Measurements from ENCODE around the gene RCAN3. TPM values are rescaled to one million over a fixed set of nuclear protein-coding genes. Genes with fewer than 3 reads are reported as not detected.

The RCAN3 gene
- total RNA-seq, 1 donor from 2014 or later = 14.5 TPM

DNA sequence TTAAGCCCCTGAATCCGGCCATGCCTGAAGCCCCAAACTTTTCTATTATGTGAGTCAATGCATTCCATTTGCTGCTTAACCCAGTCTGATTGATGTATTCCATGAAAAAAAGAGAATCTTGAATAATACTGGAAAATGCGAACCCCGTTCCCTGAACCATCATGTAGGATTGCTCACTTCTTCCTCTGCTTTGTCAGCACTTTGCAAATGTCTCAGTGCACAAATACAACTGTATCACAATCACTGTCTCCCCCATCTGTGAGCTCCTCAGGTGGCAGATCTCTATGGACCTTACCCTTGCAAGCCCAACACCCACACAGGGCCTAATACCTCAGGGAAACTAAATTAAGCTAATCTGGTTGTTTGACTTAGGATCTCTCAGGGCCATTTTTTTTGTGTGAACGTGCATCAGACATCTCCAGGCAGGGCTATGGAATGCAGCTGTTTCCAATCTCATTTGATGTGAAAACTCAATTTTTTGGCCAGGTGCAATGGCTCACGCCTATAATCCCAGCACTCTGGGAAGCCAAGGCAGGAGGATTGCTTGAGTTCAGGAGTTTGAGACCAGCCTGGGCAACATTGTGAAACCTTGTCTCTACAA lies 2.1 kb upstream of the RCAN3 start:
- Mint-ChIP-seq H3K4me1 (ENCODE audit: low read depth) (peaks cover 19% of the 10 kb centered on the region), H3K4me3 (ENCODE audit: unreplicated experiment) (no peak overlapping the region), H3K27ac (ENCODE audit: unreplicated experiment) (peak overlapping the region; percentile 2), H3K36me3 (ENCODE audit: low read depth) (no peaks in the 10 kb centered on the region), H3K9me3 (ENCODE audit: low read depth) (no peaks in the 10 kb centered on the region), H3K27me3 (ENCODE audit: low read depth) (peaks cover 14% of the 10 kb centered on the region)
- TF ChIP-seq, protein P1, sequence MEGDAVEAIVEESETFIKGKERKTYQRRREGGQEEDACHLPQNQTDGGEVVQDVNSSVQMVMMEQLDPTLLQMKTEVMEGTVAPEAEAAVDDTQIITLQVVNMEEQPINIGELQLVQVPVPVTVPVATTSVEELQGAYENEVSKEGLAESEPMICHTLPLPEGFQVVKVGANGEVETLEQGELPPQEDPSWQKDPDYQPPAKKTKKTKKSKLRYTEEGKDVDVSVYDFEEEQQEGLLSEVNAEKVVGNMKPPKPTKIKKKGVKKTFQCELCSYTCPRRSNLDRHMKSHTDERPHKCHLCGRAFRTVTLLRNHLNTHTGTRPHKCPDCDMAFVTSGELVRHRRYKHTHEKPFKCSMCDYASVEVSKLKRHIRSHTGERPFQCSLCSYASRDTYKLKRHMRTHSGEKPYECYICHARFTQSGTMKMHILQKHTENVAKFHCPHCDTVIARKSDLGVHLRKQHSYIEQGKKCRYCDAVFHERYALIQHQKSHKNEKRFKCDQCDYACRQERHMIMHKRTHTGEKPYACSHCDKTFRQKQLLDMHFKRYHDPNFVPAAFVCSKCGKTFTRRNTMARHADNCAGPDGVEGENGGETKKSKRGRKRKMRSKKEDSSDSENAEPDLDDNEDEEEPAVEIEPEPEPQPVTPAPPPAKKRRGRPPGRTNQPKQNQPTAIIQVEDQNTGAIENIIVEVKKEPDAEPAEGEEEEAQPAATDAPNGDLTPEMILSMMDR (IDR thresholded peaks at IDR 0.05) = no peak
- DNase-seq (ENCODE audit: low spot score) = no peak

GRCh38 chr1:24501371-24502064 lies 1.1 kb upstream of the RCAN3 start:
- Mint-ChIP-seq H3K4me3 (ENCODE audit: unreplicated experiment) (peak overlapping the region; percentile 78), H3K36me3 (ENCODE audit: low read depth) (no peaks in the 10 kb centered on the region), H3K27me3 (ENCODE audit: low read depth) (peaks cover 10% of the 10 kb centered on the region), H3K27ac (ENCODE audit: unreplicated experiment) (peak overlapping the region; percentile 65), H3K9me3 (ENCODE audit: low read depth) (no peaks in the 10 kb centered on the region), H3K4me1 (ENCODE audit: low read depth) (peaks cover 19% of the 10 kb centered on the region)
- TF ChIP-seq, protein P1 (IDR thresholded peaks at IDR 0.05) = no peak
- DNase-seq (ENCODE audit: low spot score) = no peak

GRCh38 chr1:24502065-24502708 lies 449 bp upstream of the RCAN3 start:
- Mint-ChIP-seq H3K4me1 (ENCODE audit: low read depth) (peaks cover 19% of the 10 kb centered on the region), H3K4me3 (ENCODE audit: unreplicated experiment) (peak overlapping the region; percentile 78), H3K27me3 (ENCODE audit: low read depth) (peaks cover 10% of the 10 kb centered on the region), H3K27ac (ENCODE audit: unreplicated experiment) (peak overlapping the region; percentile 38), H3K9me3 (ENCODE audit: low read depth) (no peaks in the 10 kb centered on the region), H3K36me3 (ENCODE audit: low read depth) (no peaks in the 10 kb centered on the region)
- peak; percentile 94 for DNase-seq (ENCODE audit: low spot score)
- TF ChIP-seq, protein P1 (IDR thresholded peaks at IDR 0.05) = no peak

DNA sequence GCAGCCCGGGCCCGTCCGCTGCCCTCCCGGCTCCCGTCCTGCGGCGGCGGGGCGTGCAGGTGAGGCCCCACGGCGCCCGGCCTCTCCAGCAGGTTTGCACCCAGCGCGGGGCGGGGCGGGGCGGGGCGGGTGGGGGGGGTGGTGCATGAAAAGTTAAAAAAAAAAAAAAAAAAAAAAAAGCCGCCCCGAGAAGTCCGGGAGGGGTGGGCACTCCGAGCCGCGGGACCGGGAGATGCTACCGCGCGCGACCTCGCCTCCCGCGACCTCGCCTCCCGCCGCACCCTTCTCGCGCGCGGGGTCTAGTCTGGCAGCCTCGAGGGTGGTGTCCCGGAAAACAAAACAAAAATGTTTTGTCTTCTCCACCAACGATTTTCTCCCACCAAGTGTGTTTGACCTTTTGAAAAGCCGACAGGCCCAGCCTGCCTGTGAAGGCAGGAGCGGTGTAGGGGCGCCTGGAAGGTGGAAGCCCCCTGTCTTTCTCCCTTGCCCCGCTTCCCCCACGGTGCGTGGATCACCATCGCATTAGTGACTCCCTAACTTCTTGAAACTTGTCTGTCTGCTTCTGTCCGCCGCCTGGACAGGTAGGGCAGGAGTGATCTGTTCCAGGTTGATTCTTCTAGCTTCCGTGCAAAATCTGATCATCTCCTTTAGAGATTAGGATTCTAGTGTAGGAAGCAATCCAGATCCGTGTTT lies 569 bp downstream of the RCAN3 start:
- H3K4me3 Mint-ChIP-seq (ENCODE audit: unreplicated experiment) = peak overlapping the region; percentile 77
- TF ChIP-seq, protein P1 (IDR thresholded peaks at IDR 0.05) = no peak
- DNase-seq (ENCODE audit: low spot score) = no peak
- H3K36me3 Mint-ChIP-seq (ENCODE audit: low read depth) = no peaks in the 10 kb centered on the region
- H3K27ac Mint-ChIP-seq (ENCODE audit: unreplicated experiment) = peak overlapping the region; percentile 60
- peaks cover 19% of the 10 kb centered on the region for H3K4me1 Mint-ChIP-seq (ENCODE audit: low read depth)
- H3K9me3 Mint-ChIP-seq (ENCODE audit: low read depth) = no peaks in the 10 kb centered on the region
- peaks cover 8% of the 10 kb centered on the region for H3K27me3 Mint-ChIP-seq (ENCODE audit: low read depth)
